ENCODE results near the gene BIRC5.
"Not testable (repeated sequence)": the region's sequence is repeated elsewhere in the genome, so short reads cannot be mapped to it uniquely, and the experiment has no call there.

- TF ChIP-seq CTCF, POLR2A, POLR2AphosphoS5, EP300 (IDR thresholded peaks at IDR 0.05): not testable (repeated sequence)
Observed at GRCh38 chr17:78171591-78172248, 42.3 kb upstream of the BIRC5 start.

Measured in stomach (tissue), 4 donors.